Testis (tissue), 3 donors: ENCODE measurements around the gene DNAJC7. TPM values are rescaled to one million over a fixed set of nuclear protein-coding genes. Genes with fewer than 3 reads are reported as not detected.
A peak's percentile ranks its signal among the peaks of the same experiment; 100 is the strongest.
"Not testable (repeated sequence)": the region's sequence is repeated elsewhere in the genome, so short reads cannot be mapped to it uniquely, and the experiment has no call there.

Source experiments
- DNase-seq: peaks from one replicate; pipeline ENCODE4 v3.0.0-alpha.2; 2019
- H3K27ac ChIP-seq, 2 donors: fragments of 200-600 bp; sonication (generic); one replicate each; pipeline ENCODE4 v1.5.1; 2019
- H3K27me3 ChIP-seq: fragments of 200-600 bp; sonication (generic); one replicate; pipeline ENCODE4 v1.5.1; 2019
- H3K36me3 ChIP-seq: fragments of 200-600 bp; sonication (generic); one replicate; pipeline ENCODE4 v1.5.1; 2017; ENCODE audit warnings: low read depth; ENCODE audit errors: missing control alignments
- H3K4me1 ChIP-seq: fragments of 200-600 bp; sonication (generic); one replicate; pipeline ENCODE4 v1.5.1; 2019
- H3K4me3 ChIP-seq, 2 donors: fragments of 200-600 bp; sonication (generic); one replicate each; pipeline ENCODE4 v1.5.1; 2017 to 2019
- H3K9me3 ChIP-seq: fragments of 200-600 bp; sonication (generic); one replicate; pipeline ENCODE4 v1.5.1; 2017
- POLR2A ChIP-seq: fragments of 450-650 bp; IDR thresholded peaks from one replicate; pipeline ENCODE4 v1.6.1; 2017; ENCODE audit warnings: antibody characterized with exemption, mild to moderate bottlenecking, moderate library complexity
- WGBS, 2 donors: methylation state at CpG; one replicate each; pipeline ENCODE4 v1.1.5; 2018; 5-methylcytosine and 5-hydroxymethylcytosine counted together
- intact Hi-C: fragments of 100-400 bp; cut with DNase I; formaldehyde crosslinking; loops from one replicate; pipeline ENCODE4 v1.15.1; 2023; ENCODE audit warnings: low total_unique reads
- polyA plus RNA-seq: library from polyadenylated mRNA; stranded (reverse); fragments of 350-450 nt; fragmentation: Illumina TruSeq; extraction: RNeasy Lipid Tissue Mini Kit (QIAGEN cat#74804); gene quantifications from one replicate; pipeline ENCODE4 v1.2.3, GENCODE V29; 2014; ENCODE audit warnings: low read depth, low replicate concordance; ENCODE audit not compliant: insufficient read depth
- total RNA-seq, 2 donors: library from RNA; depleted of rRNA; stranded (reverse); fragments of >200 nt; gene quantifications; one replicate each; pipeline ENCODE4 v1.2.3, GENCODE V29; 2016
- TF ChIP-seq, protein P1 (sequence below), 3 experiments: fragments of 450-650 bp in 2 of 3; fragments of 200-600 bp in 1 of 3; sonication (generic) in 1 of 3; IDR thresholded peaks; one replicate each; pipeline ENCODE4 v1.5.1; 2016 to 2019; ENCODE audit warnings: antibody characterized with exemption in 3 of 3, mild to moderate bottlenecking in 2 of 3, moderate library complexity in 1 of 3

DNAJC7 gene
- total and polyA plus RNA-seq, 3 donors from 2014 or later: 81.1 to 94.3 (median 86.2) TPM

GRCh38 chr17:42017866-42018200 is 594 bp upstream of the DNAJC7 start:
- TF ChIP-seq POLR2A: no peak
- TF ChIP-seq, protein P1, sequence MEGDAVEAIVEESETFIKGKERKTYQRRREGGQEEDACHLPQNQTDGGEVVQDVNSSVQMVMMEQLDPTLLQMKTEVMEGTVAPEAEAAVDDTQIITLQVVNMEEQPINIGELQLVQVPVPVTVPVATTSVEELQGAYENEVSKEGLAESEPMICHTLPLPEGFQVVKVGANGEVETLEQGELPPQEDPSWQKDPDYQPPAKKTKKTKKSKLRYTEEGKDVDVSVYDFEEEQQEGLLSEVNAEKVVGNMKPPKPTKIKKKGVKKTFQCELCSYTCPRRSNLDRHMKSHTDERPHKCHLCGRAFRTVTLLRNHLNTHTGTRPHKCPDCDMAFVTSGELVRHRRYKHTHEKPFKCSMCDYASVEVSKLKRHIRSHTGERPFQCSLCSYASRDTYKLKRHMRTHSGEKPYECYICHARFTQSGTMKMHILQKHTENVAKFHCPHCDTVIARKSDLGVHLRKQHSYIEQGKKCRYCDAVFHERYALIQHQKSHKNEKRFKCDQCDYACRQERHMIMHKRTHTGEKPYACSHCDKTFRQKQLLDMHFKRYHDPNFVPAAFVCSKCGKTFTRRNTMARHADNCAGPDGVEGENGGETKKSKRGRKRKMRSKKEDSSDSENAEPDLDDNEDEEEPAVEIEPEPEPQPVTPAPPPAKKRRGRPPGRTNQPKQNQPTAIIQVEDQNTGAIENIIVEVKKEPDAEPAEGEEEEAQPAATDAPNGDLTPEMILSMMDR (IDR thresholded peaks at IDR 0.05): no peak
- H3K4me1 ChIP-seq: peaks cover 28% of the 10 kb centered on the region
- peak overlapping the region; percentile 87 to 95 for H3K4me3 ChIP-seq
- no peaks in the 10 kb centered on the region for H3K36me3 ChIP-seq
- H3K27me3 ChIP-seq: no peaks in the 10 kb centered on the region
- intact Hi-C loops: no loop called here
- DNase-seq: peak; percentile 36
- WGBS, 2 donors: 1 to 2% methylated on average over 11 of the region's 11 CpGs
- H3K9me3 ChIP-seq: no peaks in the 10 kb centered on the region
- peak overlapping the region; percentile 91 to 95 for H3K27ac ChIP-seq

DNA sequence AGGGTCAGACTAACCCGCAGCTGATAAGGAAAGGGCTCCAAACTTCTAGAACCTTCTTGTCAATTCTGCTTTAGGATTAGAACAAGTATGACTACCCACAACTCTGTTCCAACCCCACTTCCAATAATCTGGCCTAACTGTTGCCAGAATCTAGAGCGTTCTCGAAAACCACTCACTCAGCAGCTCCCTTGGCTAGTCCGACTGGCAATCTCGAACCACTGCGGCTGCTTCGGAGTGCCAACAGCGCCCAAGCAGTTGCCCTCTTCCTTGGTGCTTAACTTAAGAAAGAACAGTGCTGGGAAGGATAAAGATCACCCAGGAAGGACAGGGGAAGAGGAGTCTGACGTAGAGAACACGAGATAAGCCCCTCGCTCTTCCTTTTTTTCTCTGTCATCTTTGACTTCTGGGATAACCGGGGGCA is 818 bp downstream of the DNAJC7 start:
- peak; percentile 50 for DNase-seq
- Histone ChIP-seq H3K36me3 (no peaks in the 10 kb centered on the region), H3K27ac (peak overlapping the region; percentile 91 to 95), H3K27me3 (no peaks in the 10 kb centered on the region), H3K9me3 (no peaks in the 10 kb centered on the region), H3K4me1 (peaks cover 27% of the 10 kb centered on the region), H3K4me3 (peak overlapping the region; percentile 87 to 95)
- intact Hi-C loops: no loop called here
- WGBS, 2 donors: 2% methylated on average over 12 of the region's 12 CpGs
- TF ChIP-seq POLR2A: no peak
- TF ChIP-seq, protein P1 (IDR thresholded peaks at IDR 0.05): no peak

DNA sequence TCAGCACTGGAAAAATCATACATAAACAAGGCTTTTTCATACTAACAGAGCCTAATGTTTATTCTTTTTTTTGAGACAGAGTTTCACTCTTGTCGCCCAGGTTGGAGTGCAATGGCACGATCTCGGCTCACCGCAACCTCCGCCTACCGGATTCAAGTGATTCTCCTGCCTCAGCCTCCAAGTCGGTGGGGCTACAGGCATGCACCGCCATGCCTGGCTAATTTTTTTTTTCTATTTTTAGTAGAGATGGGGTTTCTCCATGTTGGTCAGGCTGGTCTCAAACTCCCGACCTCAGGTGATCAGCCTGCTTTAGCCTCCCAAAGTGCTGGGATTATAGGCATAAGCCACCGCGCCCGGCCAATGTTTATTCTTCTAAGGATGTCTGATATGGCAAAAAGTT is 3.5 kb downstream of the DNAJC7 start:
- H3K27ac ChIP-seq, H3K9me3 ChIP-seq, H3K36me3 ChIP-seq, intact Hi-C loops, H3K4me3 ChIP-seq, DNase-seq, H3K27me3 ChIP-seq: not testable (repeated sequence)
- whole genome bisulfite sequencing, 2 donors: 91 to 93% methylated on average over 12 of the region's 12 CpGs
- H3K4me1 ChIP-seq: peaks cover 13% of the 10 kb centered on the region

- WGBS, 2 donors: 76 to 84% methylated on average over 4 of the region's 4 CpGs
- H3K4me1 ChIP-seq, DNase-seq: not testable (repeated sequence)
These were observed 4.9 kb downstream of the DNAJC7 start for GRCh38 chr17:42012363-42012762.

GRCh38 chr17:42010898-42011516 is 6.2 kb downstream of the DNAJC7 start:
- no peaks in the 10 kb centered on the region for H3K9me3 ChIP-seq
- TF ChIP-seq, protein P1 (IDR thresholded peaks at IDR 0.05): no peak
- TF ChIP-seq POLR2A: no peak
- WGBS, 2 donors: 84 to 90% methylated on average over 3 of the region's 3 CpGs
- no peaks in the 10 kb centered on the region for H3K36me3 ChIP-seq
- no peaks in the 10 kb centered on the region for H3K27me3 ChIP-seq
- intact Hi-C loops: no loop called here
- H3K4me1 ChIP-seq: peaks cover 9% of the 10 kb centered on the region
- H3K27ac ChIP-seq: no peak overlapping the region
- H3K4me3 ChIP-seq: no peak overlapping the region
- DNase-seq: peak; percentile 60

More at GRCh38 chr17:42012363-42012762, 4.9 kb downstream of the DNAJC7 start:
- H3K27me3 ChIP-seq, H3K27ac ChIP-seq, intact Hi-C loops, H3K36me3 ChIP-seq, H3K9me3 ChIP-seq, H3K4me3 ChIP-seq: not testable (repeated sequence)

- H3K27me3 ChIP-seq, H3K4me1 ChIP-seq, intact Hi-C loops, H3K4me3 ChIP-seq, H3K9me3 ChIP-seq, DNase-seq, H3K36me3 ChIP-seq, H3K27ac ChIP-seq: not testable (repeated sequence)
- 74 to 77% methylated on average over 9 of the region's 9 CpGs for WGBS, 2 donors
These were observed 7.0 kb downstream of the DNAJC7 start for GRCh38 chr17:42010266-42010680.
